Measurements from ENCODE around the gene HSPB7. TPM values are rescaled to one million over a fixed set of nuclear protein-coding genes. Genes with fewer than 3 reads are reported as not detected.
A peak's percentile ranks its signal among the peaks of the same experiment; 100 is the strongest.

HSPB7 gene
- total RNA-seq, 1 donor from 2014 or later = 19.4 TPM

GRCh38 chr1:16009030-16009460 is 8.8 kb downstream of the HSPB7 start:
- peaks cover 19% of the 10 kb centered on the region for H3K4me1 ChIP-seq
- no peak for DNase-seq (ENCODE audit: extremely low spot score in 2 of 2)
- H3K4me3 ChIP-seq = no peak overlapping the region
- no peak overlapping the region for H3K27ac ChIP-seq
- intact Hi-C loops (cut with DNase I) = loop anchor here (10.0 kb wide), 1 partner anchor 46 kb away; no protein-coding TSS in a partner anchor
- no peaks in the 10 kb centered on the region for H3K9me3 ChIP-seq
- no peaks in the 10 kb centered on the region for H3K36me3 ChIP-seq
- TF ChIP-seq CTCF (IDR thresholded peaks at IDR 0.05) (peak; percentile 92 to 98 (median 98)), POLR2A (IDR thresholded peaks at IDR 0.05) (no peak), POLR2AphosphoS5 (IDR thresholded peaks at IDR 0.05; ENCODE audit: insufficient read depth in 1 of 2, low read depth in 1 of 2) (no peak)
- no peaks in the 10 kb centered on the region for H3K27me3 ChIP-seq

- Histone ChIP-seq H3K27ac (no peak overlapping the region), H3K4me3 (no peak overlapping the region), H3K27me3 (no peaks in the 10 kb centered on the region), H3K4me1 (peaks cover 7% of the 10 kb centered on the region), H3K36me3 (no peaks in the 10 kb centered on the region), H3K9me3 (no peaks in the 10 kb centered on the region)
- intact Hi-C loops (cut with DNase I) = loop anchor here (2.0 to 10.0 kb wide), 2 partner anchors 23 to 47 kb away; no protein-coding TSS in a partner anchor
- TF ChIP-seq POLR2A (IDR thresholded peaks at IDR 0.05) (no peak), CTCF (IDR thresholded peaks at IDR 0.05) (no peak), POLR2AphosphoS5 (IDR thresholded peaks at IDR 0.05; ENCODE audit: insufficient read depth in 1 of 2, low read depth in 1 of 2) (no peak)
- no peak for DNase-seq (ENCODE audit: extremely low spot score in 2 of 2)
Measured at GRCh38 chr1:16007671-16008341, 10.0 kb downstream of the HSPB7 start.

GRCh38 chr1:16006552-16007485 is 11.0 kb downstream of the HSPB7 start:
- H3K27ac ChIP-seq = no peak overlapping the region
- intact Hi-C loops (cut with DNase I) = loop anchor here (2.0 to 10.0 kb wide), 2 partner anchors 24 to 48 kb away; no protein-coding TSS in a partner anchor

GRCh38 chr1:16006010-16006409 is 11.8 kb downstream of the HSPB7 start:
- no peak overlapping the region for H3K27ac ChIP-seq
- no peaks in the 10 kb centered on the region for H3K9me3 ChIP-seq
- no peak for DNase-seq (ENCODE audit: extremely low spot score in 2 of 2)
- intact Hi-C loops (cut with DNase I) = loop anchor here (2.0 to 10.0 kb wide), 2 partner anchors 25 to 49 kb away; no protein-coding TSS in a partner anchor
- H3K4me3 ChIP-seq = no peak overlapping the region
- no peaks in the 10 kb centered on the region for H3K27me3 ChIP-seq
- H3K36me3 ChIP-seq = no peaks in the 10 kb centered on the region
- H3K4me1 ChIP-seq = no peaks in the 10 kb centered on the region
- no peak for TF ChIP-seq CTCF (IDR thresholded peaks at IDR 0.05)
- no peak for TF ChIP-seq POLR2A (IDR thresholded peaks at IDR 0.05)
- TF ChIP-seq POLR2AphosphoS5 (IDR thresholded peaks at IDR 0.05; ENCODE audit: insufficient read depth in 1 of 2, low read depth in 1 of 2) = no peak

More at GRCh38 chr1:16006552-16007485, 11.0 kb downstream of the HSPB7 start:
- Histone ChIP-seq H3K27me3 (no peaks in the 10 kb centered on the region), H3K4me1 (no peaks in the 10 kb centered on the region), H3K36me3 (no peaks in the 10 kb centered on the region), H3K4me3 (no peak overlapping the region), H3K9me3 (no peaks in the 10 kb centered on the region)
- no peak for TF ChIP-seq POLR2A (IDR thresholded peaks at IDR 0.05)
- TF ChIP-seq CTCF (IDR thresholded peaks at IDR 0.05) = no peak
- no peak for TF ChIP-seq POLR2AphosphoS5 (IDR thresholded peaks at IDR 0.05; ENCODE audit: insufficient read depth in 1 of 2, low read depth in 1 of 2)
- DNase-seq (ENCODE audit: extremely low spot score in 2 of 2) = no peak

Data from vagina (tissue), 2 donors.